ENCODE measurements around the gene MARS1. TPM values are rescaled to one million over a fixed set of nuclear protein-coding genes. Genes with fewer than 3 reads are reported as not detected.
A peak's percentile ranks its signal among the peaks of the same experiment; 100 is the strongest.

MARS1 gene
- total RNA-seq, 4 donors from 2014 or later, result 54.2 to 94.6 (median 69.6) TPM

DNA sequence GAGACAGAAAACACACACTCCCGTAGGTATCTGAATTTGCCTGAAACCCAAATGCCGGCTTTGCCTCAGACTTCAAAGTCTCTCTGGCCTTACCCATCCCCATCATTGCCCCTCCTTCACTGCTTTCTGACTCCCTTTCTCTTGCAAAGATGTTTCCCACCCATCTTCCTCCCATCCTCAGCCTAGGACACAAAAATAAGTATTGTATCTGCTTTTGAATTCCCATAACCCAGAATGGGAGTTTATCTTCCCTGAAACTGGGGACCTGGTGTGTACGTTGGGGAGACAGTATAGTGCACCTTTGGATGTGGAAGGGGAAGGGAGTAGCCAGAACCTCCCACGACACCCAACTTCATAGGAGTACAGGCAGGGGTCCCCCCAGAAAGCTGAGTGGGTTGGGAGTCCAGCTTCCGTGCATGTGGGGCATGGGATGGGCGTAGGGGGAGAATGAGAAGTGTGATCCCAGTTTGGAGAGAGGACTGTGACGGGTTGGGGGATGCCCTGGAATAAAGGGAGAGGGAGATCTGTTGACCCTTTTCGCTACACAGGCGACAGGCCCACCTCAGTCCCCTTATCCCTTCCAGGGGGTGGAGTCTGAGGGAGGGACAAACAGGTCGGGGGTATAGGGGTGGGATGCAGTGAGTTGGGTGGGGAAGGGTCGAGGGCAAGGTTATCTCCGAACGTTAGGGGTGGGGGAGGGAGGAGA, 61.5 kb downstream of the MARS1 start:
- Histone ChIP-seq H3K4me3 (peak overlapping the region; percentile 20 to 66 (median 42)), H3K27ac (no peak overlapping the region)

DNA sequence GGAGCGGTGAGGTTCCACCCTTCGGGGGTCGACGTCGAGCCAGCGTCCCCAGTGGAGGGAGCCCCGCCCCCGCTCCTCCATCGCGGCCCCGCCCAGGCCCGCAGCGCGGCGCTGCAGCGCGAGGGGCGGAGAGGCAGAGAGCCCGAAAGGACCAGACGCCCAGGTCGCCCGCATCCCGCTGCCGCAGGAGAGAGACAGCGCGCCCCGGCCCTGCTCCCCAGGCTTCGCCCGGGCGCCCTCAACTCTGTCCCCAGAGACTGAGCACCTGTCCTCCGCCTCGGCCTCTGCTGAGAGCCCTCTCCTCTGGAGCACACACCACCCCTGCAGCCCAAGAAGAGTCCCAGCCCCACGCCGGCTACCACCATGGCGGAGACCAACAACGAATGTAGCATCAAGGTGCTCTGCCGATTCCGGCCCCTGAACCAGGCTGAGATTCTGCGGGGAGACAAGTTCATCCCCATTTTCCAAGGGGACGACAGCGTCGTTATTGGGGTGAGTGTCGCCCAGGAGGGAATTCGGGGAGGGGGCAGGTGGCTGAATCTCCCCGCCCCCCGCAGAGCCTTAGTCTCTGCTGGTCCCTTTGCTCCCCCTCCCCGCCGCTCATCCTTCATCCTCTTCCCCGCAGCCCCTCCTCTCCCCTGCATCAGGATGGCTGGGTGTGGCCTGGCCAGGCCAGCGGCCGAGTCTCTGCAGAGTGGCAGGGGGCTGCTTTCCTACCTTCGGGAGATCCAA, 62.2 kb downstream of the MARS1 start, which contains the start of gene KIF5A:
Gene KIF5A, plus strand, starts transcription at position 136 of the 732 bp plus-strand sequence. Its CDS starts 228 bp downstream, at position 364.
- 13 to 33% methylated on average over 3 to 19 of the region's 52 CpGs for WGBS, 2 donors
- Histone ChIP-seq H3K4me3 (peak within 1 kb of the TSS; percentile 20 to 66 (median 42)), H3K9me3 (no peaks in the 10 kb centered on the region), H3K27me3 (peaks cover 0 to 41% (median 0%) of the 10 kb centered on the region in 4 donors), H3K4me1 (peaks cover 13 to 34% (median 15%) of the 10 kb centered on the region in 3 donors), H3K27ac (no peak within 1 kb of the TSS), H3K36me3 (no peaks in the 10 kb centered on the region)
- intact Hi-C loops (cut with DNase I), result no loop called here
- TF ChIP-seq POLR2A (IDR thresholded peaks at IDR 0.05), result no peak
- TF ChIP-seq, protein P1, sequence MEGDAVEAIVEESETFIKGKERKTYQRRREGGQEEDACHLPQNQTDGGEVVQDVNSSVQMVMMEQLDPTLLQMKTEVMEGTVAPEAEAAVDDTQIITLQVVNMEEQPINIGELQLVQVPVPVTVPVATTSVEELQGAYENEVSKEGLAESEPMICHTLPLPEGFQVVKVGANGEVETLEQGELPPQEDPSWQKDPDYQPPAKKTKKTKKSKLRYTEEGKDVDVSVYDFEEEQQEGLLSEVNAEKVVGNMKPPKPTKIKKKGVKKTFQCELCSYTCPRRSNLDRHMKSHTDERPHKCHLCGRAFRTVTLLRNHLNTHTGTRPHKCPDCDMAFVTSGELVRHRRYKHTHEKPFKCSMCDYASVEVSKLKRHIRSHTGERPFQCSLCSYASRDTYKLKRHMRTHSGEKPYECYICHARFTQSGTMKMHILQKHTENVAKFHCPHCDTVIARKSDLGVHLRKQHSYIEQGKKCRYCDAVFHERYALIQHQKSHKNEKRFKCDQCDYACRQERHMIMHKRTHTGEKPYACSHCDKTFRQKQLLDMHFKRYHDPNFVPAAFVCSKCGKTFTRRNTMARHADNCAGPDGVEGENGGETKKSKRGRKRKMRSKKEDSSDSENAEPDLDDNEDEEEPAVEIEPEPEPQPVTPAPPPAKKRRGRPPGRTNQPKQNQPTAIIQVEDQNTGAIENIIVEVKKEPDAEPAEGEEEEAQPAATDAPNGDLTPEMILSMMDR (IDR thresholded peaks at IDR 0.05), result no peak
- DNase-seq, result no peak

More for the DNA sequence above, 61.5 kb downstream of the MARS1 start:
- DNase-seq, result no peak
- 36 to 52% methylated on average over 10 to 12 of the region's 13 CpGs for whole genome bisulfite sequencing, 2 donors
- TF ChIP-seq, protein P1 (IDR thresholded peaks at IDR 0.05), result no peak
- TF ChIP-seq POLR2A (IDR thresholded peaks at IDR 0.05), result no peak
- Histone ChIP-seq H3K36me3 (no peaks in the 10 kb centered on the region), H3K4me1 (peaks cover 13 to 41% (median 16%) of the 10 kb centered on the region in 3 donors), H3K9me3 (no peaks in the 10 kb centered on the region), H3K27me3 (peaks cover 0 to 41% (median 0%) of the 10 kb centered on the region in 4 donors)
- intact Hi-C loops (cut with DNase I), result no loop called here

DNA sequence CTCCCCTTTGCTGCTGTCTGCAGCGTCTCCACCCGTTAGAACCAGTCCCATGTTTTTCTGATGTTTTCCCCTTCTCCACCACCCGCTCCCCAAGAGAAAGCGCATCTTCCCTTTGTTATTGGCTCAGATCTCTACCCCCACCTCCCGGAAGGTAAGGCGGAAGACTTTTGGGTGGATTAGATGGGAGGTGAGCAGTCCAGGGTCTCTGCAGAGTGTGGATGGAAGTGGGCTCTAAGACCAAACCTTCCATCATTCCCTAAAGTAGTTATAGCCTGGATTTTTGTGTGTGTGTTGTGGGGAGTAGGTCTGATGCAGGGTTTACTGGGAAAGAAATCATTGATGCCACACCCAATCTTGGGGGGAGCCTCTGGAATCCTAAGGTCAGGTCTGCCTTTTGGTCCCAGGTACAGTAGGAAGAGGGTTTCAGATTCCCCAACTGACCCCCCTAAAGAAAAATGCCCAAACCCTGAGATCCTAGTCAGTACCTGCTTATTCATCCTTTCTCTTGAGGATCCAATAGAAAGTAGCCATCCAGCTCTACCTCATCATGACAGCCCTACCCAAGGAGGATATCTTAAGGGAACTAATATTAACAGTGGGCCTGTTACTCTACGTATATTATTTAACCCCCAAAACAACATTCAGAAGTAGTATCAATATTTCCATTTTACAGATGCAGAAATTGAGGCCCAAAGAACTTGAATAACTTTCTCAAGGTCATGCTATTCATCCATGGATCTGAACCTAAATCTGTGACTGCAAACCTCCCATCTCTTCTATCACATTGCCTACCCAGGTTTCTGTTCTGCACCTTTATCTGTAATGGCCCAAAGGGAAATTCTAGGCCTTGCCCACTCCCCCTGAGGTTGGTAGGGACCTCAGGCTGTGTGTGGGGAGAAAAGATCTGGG, 63.0 kb downstream of the MARS1 start:
- no peak for DNase-seq
- no peaks in the 10 kb centered on the region for H3K36me3 ChIP-seq
- peaks cover 0 to 41% (median 0%) of the 10 kb centered on the region in 4 donors for H3K27me3 ChIP-seq
- H3K27ac ChIP-seq, result no peak overlapping the region
- TF ChIP-seq, protein P1 (IDR thresholded peaks at IDR 0.05), result no peak
- no peak for TF ChIP-seq POLR2A (IDR thresholded peaks at IDR 0.05)
- intact Hi-C loops (cut with DNase I), result no loop called here
- H3K4me1 ChIP-seq, result peaks cover 7 to 26% (median 10%) of the 10 kb centered on the region in 3 donors
- 72 to 73% methylated on average over 6 to 7 of the region's 7 CpGs for WGBS, 2 donors
- no peaks in the 10 kb centered on the region for H3K9me3 ChIP-seq
- H3K4me3 ChIP-seq, result peak overlapping the region in 2 of 4 donors; percentile 50 to 66

DNA sequence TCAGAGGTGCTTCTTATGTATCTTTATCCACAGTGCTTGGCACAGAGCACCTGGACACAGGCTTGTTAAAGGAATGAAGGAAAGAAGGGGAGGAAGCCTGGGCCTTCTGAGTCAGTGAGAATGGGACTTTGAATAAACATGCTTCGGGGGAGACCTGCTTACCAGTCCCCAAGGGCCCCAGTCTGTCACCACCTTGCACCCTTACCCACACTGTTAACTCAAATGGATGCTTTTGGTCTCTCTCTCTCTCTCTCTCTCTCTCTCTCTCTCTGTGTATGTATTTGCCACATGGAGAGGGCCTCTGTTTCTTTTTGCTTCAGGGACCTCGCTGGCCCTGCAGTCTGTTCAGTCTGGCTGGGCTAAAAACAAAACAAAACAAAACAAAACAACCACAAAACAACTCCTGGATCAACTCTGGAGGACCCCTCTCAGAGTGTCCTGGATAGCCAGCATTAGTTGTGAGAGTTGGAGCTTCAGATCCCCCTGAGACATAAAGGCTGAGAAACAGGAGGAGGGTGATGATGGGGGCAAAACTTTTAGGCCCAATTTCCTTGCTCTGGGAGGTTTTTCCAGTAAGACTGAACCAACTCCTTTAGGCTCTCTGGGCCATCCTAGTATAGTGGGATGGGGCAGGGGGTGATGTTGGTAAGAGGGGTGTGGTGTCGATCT, 63.9 kb downstream of the MARS1 start:
- H3K27ac ChIP-seq, result no peak overlapping the region
- no peak for DNase-seq
- no peak for TF ChIP-seq POLR2A (IDR thresholded peaks at IDR 0.05)
- TF ChIP-seq, protein P1 (IDR thresholded peaks at IDR 0.05), result no peak
- peaks cover 0 to 41% (median 0%) of the 10 kb centered on the region in 4 donors for H3K27me3 ChIP-seq
- intact Hi-C loops (cut with DNase I), result no loop called here
- H3K4me3 ChIP-seq, result no peak overlapping the region
- H3K36me3 ChIP-seq, result no peaks in the 10 kb centered on the region
- H3K4me1 ChIP-seq, result peaks cover 3 to 20% (median 5%) of the 10 kb centered on the region in 3 donors
- H3K9me3 ChIP-seq, result no peaks in the 10 kb centered on the region
- 79 to 87% methylated on average over 3 of the region's 3 CpGs for WGBS, 2 donors

All from esophagus squamous epithelium (tissue), 5 donors.